ENCODE measurements around the gene PEX11G. TPM values are rescaled to one million over a fixed set of nuclear protein-coding genes. Genes with fewer than 3 reads are reported as not detected.

PEX11G gene
- total and polyA plus RNA-seq, 2 donors from 2014 or later: 7.8 to 20.8 TPM

DNA sequence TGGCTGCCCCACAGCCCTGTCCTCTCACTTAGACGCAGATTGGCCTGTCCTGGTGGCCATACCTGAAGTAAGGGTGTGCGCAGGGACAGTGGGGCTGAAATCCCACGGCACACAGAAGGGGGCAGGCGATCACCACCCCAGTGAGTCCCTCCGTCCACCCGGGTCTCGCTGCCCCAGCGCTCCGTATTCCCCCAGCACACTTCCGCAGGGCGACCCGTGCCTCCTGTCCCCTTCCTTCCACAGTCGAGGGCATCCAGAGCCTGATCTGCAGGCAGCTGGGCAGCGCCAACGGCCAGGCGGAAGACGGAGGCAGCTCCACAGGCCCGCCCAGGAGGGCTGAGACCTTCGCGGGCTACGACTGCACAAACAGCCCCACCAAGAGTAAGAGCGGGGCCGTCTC lies 25.3 kb downstream of the PEX11G start:
- no peaks in the 10 kb centered on the region for H3K9me3 ChIP-seq (ENCODE audit: control insufficient read depth in 2 of 3, insufficient read depth in 1 of 3, low read length in 3 of 3)
- no peaks in the 10 kb centered on the region for H3K4me1 ChIP-seq (ENCODE audit: control insufficient read depth in 2 of 3, insufficient read depth in 2 of 3, low read depth in 1 of 3, low read length in 3 of 3)
- intact Hi-C loops (cut with DNase I): no loop called here
- no peak overlapping the region for H3K27ac ChIP-seq (ENCODE audit: low read depth in 2 of 2, low read length in 2 of 2)
- H3K9ac ChIP-seq (ENCODE audit: low read length in 3 of 3): no peak overlapping the region
- H3K36me3 ChIP-seq (ENCODE audit: control insufficient read depth in 2 of 3, insufficient read depth in 3 of 3, low read length in 3 of 3): peaks cover 0 to 34% (median 19%) of the 10 kb centered on the region in 3 donors
- no peak overlapping the region for H3K4me3 ChIP-seq (ENCODE audit: low read length in 3 of 3)
- DNase-seq (no peak), FAIRE-seq (no peak)
- H3K27me3 ChIP-seq (ENCODE audit: control insufficient read depth, insufficient read depth, low read length): no peaks in the 10 kb centered on the region
- TF ChIP-seq, protein P1, sequence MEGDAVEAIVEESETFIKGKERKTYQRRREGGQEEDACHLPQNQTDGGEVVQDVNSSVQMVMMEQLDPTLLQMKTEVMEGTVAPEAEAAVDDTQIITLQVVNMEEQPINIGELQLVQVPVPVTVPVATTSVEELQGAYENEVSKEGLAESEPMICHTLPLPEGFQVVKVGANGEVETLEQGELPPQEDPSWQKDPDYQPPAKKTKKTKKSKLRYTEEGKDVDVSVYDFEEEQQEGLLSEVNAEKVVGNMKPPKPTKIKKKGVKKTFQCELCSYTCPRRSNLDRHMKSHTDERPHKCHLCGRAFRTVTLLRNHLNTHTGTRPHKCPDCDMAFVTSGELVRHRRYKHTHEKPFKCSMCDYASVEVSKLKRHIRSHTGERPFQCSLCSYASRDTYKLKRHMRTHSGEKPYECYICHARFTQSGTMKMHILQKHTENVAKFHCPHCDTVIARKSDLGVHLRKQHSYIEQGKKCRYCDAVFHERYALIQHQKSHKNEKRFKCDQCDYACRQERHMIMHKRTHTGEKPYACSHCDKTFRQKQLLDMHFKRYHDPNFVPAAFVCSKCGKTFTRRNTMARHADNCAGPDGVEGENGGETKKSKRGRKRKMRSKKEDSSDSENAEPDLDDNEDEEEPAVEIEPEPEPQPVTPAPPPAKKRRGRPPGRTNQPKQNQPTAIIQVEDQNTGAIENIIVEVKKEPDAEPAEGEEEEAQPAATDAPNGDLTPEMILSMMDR (IDR thresholded peaks at IDR 0.05; ENCODE audit: borderline replicate concordance, extremely low read depth, insufficient read depth): no peak

DNA sequence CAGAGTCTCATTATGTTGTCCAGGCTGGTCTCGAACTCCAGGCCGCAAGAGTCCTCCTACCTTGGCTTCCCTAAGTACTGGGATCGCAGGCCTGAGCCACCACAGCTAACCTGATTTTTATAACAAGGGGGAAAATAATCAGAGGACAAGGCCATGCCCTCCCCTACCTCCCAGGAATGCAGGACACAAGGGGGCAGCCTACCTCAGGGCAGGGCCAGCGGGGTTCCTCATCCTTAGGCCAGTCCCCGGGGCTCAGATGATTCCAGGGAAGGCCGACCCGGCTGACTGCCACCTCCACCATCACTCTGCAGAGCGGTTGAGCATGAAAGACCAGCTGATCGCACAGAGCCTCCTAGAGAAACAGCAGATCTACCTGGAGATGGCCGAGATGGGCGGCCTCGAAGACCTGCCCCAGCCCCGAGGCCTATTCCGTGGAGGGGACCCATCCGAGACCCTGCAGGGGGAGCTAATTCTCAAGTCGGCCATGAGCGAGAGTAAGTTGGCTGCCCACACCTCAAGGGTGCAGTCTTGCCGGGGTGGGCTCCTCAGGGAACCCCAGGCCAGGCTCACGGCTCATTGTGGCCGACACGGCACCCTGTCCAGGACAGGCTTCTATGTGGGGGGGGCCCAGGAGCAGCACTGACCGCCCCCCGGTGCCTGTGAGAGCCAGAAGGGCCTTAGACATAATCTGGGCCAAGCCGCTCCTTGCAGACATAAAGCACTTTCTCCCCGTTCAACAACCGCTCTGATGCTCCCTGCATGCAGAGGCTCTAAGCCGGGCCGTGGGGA lies 26.8 kb downstream of the PEX11G start:
- FAIRE-seq (no peak), DNase-seq (no peak)
- H3K4me1 ChIP-seq (ENCODE audit: control insufficient read depth in 2 of 3, insufficient read depth in 2 of 3, low read depth in 1 of 3, low read length in 3 of 3): no peaks in the 10 kb centered on the region
- TF ChIP-seq, protein P1 (IDR thresholded peaks at IDR 0.05; ENCODE audit: borderline replicate concordance, extremely low read depth, insufficient read depth): no peak
- H3K9ac ChIP-seq (ENCODE audit: low read length in 3 of 3): no peak overlapping the region
- intact Hi-C loops (cut with DNase I): no loop called here
- H3K27me3 ChIP-seq (ENCODE audit: control insufficient read depth, insufficient read depth, low read length): no peaks in the 10 kb centered on the region
- no peak overlapping the region for H3K4me3 ChIP-seq (ENCODE audit: low read length in 3 of 3)
- H3K27ac ChIP-seq (ENCODE audit: low read depth in 2 of 2, low read length in 2 of 2): no peak overlapping the region
- no peaks in the 10 kb centered on the region for H3K9me3 ChIP-seq (ENCODE audit: control insufficient read depth in 2 of 3, insufficient read depth in 1 of 3, low read length in 3 of 3)
- H3K36me3 ChIP-seq (ENCODE audit: control insufficient read depth in 2 of 3, insufficient read depth in 3 of 3, low read length in 3 of 3): peaks cover 0 to 25% (median 19%) of the 10 kb centered on the region in 3 donors

DNA sequence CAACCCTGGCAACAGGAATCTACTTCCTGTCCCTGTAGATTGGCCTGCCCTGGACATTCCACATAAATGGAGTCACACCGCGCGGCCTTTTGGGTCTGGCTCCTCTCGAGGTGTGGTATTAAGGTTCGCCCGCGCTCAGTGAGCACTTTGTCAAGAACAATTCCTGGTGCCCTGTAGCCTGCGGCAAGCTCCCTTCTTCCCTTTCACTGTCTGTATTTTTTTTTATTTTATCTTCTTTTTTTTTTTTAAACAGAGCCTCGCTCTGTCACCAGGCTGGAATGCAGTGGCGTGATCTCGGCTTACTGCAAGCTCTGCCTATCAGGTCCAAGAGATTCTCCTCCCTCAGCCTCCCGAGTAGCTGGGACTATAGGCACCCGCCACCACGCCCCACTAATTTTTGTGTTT lies 28.3 kb downstream of the PEX11G start:
- intact Hi-C loops (cut with DNase I): no loop called here
- Histone ChIP-seq H3K9me3 (ENCODE audit: control insufficient read depth in 2 of 3, insufficient read depth in 1 of 3, low read length in 3 of 3) (no peaks in the 10 kb centered on the region), H3K4me3 (ENCODE audit: low read length in 3 of 3) (no peak overlapping the region), H3K27me3 (ENCODE audit: control insufficient read depth, insufficient read depth, low read length) (no peaks in the 10 kb centered on the region), H3K4me1 (ENCODE audit: control insufficient read depth in 2 of 3, insufficient read depth in 2 of 3, low read depth in 1 of 3, low read length in 3 of 3) (no peaks in the 10 kb centered on the region), H3K9ac (ENCODE audit: low read length in 3 of 3) (no peak overlapping the region), H3K27ac (ENCODE audit: low read depth in 2 of 2, low read length in 2 of 2) (no peak overlapping the region), H3K36me3 (ENCODE audit: control insufficient read depth in 2 of 3, insufficient read depth in 3 of 3, low read length in 3 of 3) (peaks cover 0 to 25% (median 22%) of the 10 kb centered on the region in 3 donors)
- TF ChIP-seq, protein P1 (IDR thresholded peaks at IDR 0.05; ENCODE audit: borderline replicate concordance, extremely low read depth, insufficient read depth): no peak
- DNase-seq: peak in 4 of 5 donors; percentile 42 to 62 (median 52)
- FAIRE-seq: no peak
